ENCODE data around the gene PPP2R2C. TPM values are rescaled to one million over a fixed set of nuclear protein-coding genes. Genes with fewer than 3 reads are reported as not detected.

The PPP2R2C gene
- total RNA-seq, 1 experiment from 2014 or later, result 26.7 TPM

- CTCF ChIA-PET, result no interaction called here
- no peak for DNase-seq (ENCODE audit: low read depth, low spot score)
- in situ Hi-C loops (cut with HindIII; ENCODE audit: low pct_unique_long_range_greater_than_20kb, low sequenced_read_pairs) (no loop called here), intact Hi-C loops (cut with micrococcal nuclease; ENCODE audit: unreplicated experiment) (no loop called here)
- no peaks in the 10 kb centered on the region for H3K36me3 ChIP-seq (ENCODE audit: control insufficient read depth, insufficient read depth, low read length)
- ATAC-seq, result no peak
- no peak for TF ChIP-seq SIN3A (IDR thresholded peaks at IDR 0.05; ENCODE audit: borderline replicate concordance, insufficient read depth, low read depth, low read length)
- TF ChIP-seq POLR2AphosphoS5 (IDR thresholded peaks at IDR 0.05; ENCODE audit: low read depth, low read length), result no peak
- TF ChIP-seq TCF7L2 (IDR thresholded peaks at IDR 0.05; ENCODE audit: low read depth, low read length), result no peak
- TF ChIP-seq REST (IDR thresholded peaks at IDR 0.05; ENCODE audit: insufficient read depth in 1 of 2, low read depth in 2 of 2, low read length in 1 of 2), result no peak
- TF ChIP-seq CTCF (IDR thresholded peaks at IDR 0.05), result no peak
- no peaks in the 10 kb centered on the region for H3K9me3 ChIP-seq (ENCODE audit: control insufficient read depth, insufficient read depth, low read depth, low read length)
- POLR2A ChIA-PET, result no interaction called here
- no peaks in the 10 kb centered on the region for H3K4me1 ChIP-seq (ENCODE audit: control insufficient read depth, insufficient read depth, low read length)
- no TSS peak for BruUV-seq (replicated peaks)
- no peaks in the 10 kb centered on the region for H3K27me3 ChIP-seq (ENCODE audit: control insufficient read depth, insufficient read depth, low read length)
- H3K4me3 ChIP-seq (ENCODE audit: low read depth in 2 of 2, low read length in 2 of 2), result no peak overlapping the region
- no peak overlapping the region for H3K27ac ChIP-seq (ENCODE audit: low read length)
Measured at GRCh38 chr4:6288871-6289270, 183.5 kb downstream of the PPP2R2C start.

GRCh38 chr4:6288342-6288741 is 184.1 kb downstream of the PPP2R2C start:
- DNase-seq (ENCODE audit: low read depth, low spot score) (no peak), ATAC-seq (no peak)
- Histone ChIP-seq H3K4me3 (ENCODE audit: low read depth in 2 of 2, low read length in 2 of 2) (no peak overlapping the region), H3K27me3 (ENCODE audit: control insufficient read depth, insufficient read depth, low read length) (no peaks in the 10 kb centered on the region), H3K4me1 (ENCODE audit: control insufficient read depth, insufficient read depth, low read length) (no peaks in the 10 kb centered on the region), H3K36me3 (ENCODE audit: control insufficient read depth, insufficient read depth, low read length) (no peaks in the 10 kb centered on the region), H3K9me3 (ENCODE audit: control insufficient read depth, insufficient read depth, low read depth, low read length) (no peaks in the 10 kb centered on the region), H3K27ac (ENCODE audit: low read length) (no peak overlapping the region)
- intact Hi-C loops (cut with micrococcal nuclease; ENCODE audit: unreplicated experiment), result no loop called here
- BruUV-seq (replicated peaks), result no TSS peak
- in situ Hi-C loops (cut with HindIII; ENCODE audit: low pct_unique_long_range_greater_than_20kb, low sequenced_read_pairs), result no loop called here
- ChIA-PET POLR2A (no interaction called here), CTCF (interaction anchor here (0.6 kb wide), 1 partner anchor 541 kb away, joined by 5 read pairs; no protein-coding TSS in a partner anchor)
- TF ChIP-seq CTCF (IDR thresholded peaks at IDR 0.05) (no peak), POLR2AphosphoS5 (IDR thresholded peaks at IDR 0.05; ENCODE audit: low read depth, low read length) (no peak), SIN3A (IDR thresholded peaks at IDR 0.05; ENCODE audit: borderline replicate concordance, insufficient read depth, low read depth, low read length) (no peak), REST (IDR thresholded peaks at IDR 0.05; ENCODE audit: insufficient read depth in 1 of 2, low read depth in 2 of 2, low read length in 1 of 2) (no peak), TCF7L2 (IDR thresholded peaks at IDR 0.05; ENCODE audit: low read depth, low read length) (no peak)
